GM12872 (cell line): Measurements from ENCODE around the gene TXLNA.

Experiments used
- CTCF ChIP-seq: IDR thresholded peaks from 3 replicates; pipeline ENCODE4 v1.5.1; 2011; ENCODE audit warnings: low read depth, mild to moderate bottlenecking, low read length, moderate library complexity; ENCODE audit not compliant: insufficient read depth

Gene TXLNA

GRCh38 chr1:32181065-32181464 is 1.6 kb downstream of the TXLNA start:
- no peak for TF ChIP-seq CTCF

GRCh38 chr1:32181563-32181962 is 2.1 kb downstream of the TXLNA start:
- TF ChIP-seq CTCF = no peak

- TF ChIP-seq CTCF = no peak
These were observed 2.6 kb downstream of the TXLNA start for GRCh38 chr1:32182060-32182459.

- no peak for TF ChIP-seq CTCF
These were observed 5.2 kb downstream of the TXLNA start for GRCh38 chr1:32184650-32185049.

GRCh38 chr1:32186077-32186476 is 6.6 kb downstream of the TXLNA start:
- no peak for TF ChIP-seq CTCF

- no peak for TF ChIP-seq CTCF
These were observed 7.0 kb downstream of the TXLNA start for GRCh38 chr1:32186491-32186890.

GRCh38 chr1:32187850-32188249 is 8.4 kb downstream of the TXLNA start:
- no peak for TF ChIP-seq CTCF
